GM18499 (cell line): ENCODE measurements around the gene RNF115.
"Not testable (repeated sequence)": the region's sequence is repeated elsewhere in the genome, so short reads cannot be mapped to it uniquely, and the experiment has no call there.

Source experiments
- ATAC-seq: cut with Tn5 transposase; IDR thresholded peaks from one replicate; pipeline ENCODE4 v1.9.1; 2021; ENCODE audit warnings: moderate number of reproducible peaks; ENCODE audit not compliant: insufficient read depth, unreplicated experiment

RNF115 gene

DNA sequence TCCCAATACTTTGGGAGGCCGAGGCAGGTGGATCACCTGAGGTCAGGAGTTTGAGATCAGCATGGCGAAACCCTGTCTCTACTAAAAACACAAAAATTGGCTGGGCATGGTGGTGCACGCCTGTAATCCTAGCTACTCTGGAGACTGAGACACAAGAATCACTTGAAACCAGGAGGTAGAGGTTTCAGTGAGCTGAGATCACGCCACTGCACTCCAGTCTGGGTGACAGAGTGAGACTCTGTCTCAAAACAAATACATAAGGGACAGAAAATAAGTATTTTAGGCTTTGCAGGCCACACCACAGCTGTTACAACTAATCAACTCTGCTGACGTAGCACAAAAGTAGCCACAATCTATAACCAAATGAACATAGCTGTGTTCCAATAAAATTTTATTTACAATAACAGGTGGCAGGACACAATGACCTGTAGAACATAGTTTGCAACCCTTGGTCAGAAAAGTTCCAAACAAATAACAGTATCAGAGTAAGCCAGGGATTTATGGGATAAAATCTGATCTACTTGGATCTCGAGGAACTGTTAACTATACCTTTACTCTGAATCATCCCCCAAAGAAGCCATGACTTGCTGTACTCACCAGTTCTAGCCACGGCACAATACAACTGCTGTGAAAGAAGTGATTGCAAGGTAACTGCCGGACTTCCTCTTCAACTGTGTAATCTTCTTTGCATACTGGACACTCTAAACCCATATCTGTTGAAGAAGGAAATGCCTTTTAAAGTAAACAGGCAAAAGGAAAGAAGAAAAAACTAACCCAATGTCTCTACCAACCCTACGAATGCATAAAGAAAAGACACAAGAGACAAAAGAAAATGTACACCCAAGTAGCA, 76.3 kb downstream of the RNF115 start:
- ATAC-seq: no peak

DNA sequence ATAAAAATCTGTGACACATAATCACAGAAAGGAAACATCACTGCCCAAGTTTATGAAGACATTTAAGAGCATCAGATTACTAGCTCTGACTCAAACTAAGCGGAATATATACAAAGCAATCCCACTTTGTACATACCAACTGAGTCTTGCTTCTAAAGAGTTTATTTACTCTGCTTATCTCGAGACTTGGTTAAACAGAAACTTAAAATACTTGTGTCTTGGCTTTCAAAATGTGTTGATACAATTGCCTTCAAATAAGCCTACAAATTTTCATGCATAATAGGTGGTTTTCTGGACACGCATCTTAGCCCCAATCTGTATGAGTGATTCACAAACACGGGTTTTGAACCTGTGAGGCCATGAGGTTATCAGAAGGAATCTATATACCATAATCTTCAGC, 83.6 kb downstream of the RNF115 start:
- no peak for ATAC-seq

DNA sequence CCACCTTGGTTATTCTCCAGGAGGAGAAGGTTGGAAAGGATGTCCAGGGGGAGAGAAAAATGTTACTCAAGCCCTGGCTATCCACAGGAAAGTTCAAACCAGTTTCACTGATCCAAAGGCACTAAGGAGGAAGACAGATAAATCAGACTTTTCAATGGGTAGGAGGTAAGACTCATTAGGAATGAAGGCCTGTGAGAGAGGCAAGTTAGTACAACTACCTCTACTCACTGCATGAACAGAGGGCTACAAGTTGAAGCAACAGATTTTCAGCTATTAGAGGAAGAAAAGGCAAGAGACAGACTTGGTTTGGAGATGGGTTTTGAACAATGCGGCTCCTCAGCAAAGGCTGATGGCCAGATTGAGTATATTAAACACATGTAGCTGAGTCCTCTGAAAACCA, 87.7 kb downstream of the RNF115 start:
- no peak for ATAC-seq

DNA sequence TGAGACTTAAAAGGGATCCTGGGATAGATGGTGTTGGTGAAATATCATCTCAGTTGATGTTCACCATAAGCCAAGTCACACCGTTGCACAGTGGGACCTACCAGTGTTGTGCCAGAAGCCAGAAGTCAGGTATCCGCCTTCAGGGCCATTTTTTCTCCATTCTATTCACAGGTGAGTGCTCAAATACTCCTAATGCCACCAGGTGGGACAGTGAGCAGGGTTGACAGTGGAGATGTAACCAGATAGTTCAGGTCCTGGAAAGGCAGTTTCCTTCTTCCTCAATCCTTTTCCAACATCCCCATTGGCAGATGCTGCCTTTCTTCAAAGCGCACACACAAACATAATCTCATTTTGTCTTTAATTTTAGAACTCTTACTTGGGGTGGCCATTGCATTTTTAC, 93.0 kb downstream of the RNF115 start:
- ATAC-seq: no peak

DNA sequence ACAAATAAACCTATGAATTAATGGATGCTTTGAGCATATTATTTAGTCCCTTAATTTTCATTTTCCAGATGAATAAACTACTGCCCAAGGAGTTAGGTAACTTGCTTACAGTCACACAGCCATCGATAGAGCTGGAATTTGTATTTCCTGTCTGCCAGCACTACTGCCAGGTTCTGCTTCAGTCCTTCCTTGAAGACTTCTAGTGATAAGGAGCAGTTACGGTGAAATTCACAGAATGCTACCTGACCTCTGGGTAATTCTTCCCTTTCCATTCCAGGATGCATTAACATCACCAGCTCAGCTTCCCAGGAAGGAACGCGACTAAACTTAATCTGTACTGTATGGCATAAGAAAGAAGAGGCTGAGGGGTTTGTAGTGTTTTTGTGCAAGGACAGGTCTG, 93.4 kb downstream of the RNF115 start:
- ATAC-seq: no peak

DNA sequence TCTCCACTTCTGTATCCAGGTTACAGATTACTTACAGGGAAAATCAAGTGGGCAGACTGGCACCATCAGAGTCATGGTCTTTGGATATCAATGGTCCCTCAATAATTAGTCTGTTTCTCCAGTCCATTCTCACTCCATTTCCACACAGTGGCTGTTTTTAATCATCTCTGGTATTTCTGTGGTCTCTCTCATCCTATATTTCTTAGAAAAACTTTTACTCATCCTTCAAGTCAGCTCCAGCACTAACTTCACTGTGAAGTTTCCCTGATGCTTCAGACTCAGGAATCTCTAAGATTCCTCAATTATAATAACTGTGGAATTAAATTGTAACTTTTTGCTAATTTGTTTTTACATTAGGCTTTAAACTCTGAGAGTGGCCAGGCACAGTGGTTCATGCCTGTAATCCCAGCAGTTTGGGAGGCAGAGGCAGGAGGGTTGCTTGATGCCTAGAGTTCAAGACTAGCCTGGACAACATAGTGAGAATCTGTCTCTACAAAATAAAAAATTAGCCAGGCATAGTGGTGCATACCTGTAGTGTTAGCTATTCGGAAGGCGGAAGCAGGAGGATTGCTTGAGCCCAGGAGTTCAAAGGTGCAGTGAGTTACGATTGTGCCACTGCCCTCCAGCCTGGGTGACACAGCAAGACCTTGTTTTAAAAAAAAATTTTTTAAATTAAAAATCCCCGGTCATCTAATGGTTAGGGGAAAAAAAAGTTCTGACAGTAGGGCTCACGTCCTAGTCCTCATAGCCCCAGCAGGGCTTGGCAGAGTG, 94.0 kb downstream of the RNF115 start:
- no peak for ATAC-seq

DNA sequence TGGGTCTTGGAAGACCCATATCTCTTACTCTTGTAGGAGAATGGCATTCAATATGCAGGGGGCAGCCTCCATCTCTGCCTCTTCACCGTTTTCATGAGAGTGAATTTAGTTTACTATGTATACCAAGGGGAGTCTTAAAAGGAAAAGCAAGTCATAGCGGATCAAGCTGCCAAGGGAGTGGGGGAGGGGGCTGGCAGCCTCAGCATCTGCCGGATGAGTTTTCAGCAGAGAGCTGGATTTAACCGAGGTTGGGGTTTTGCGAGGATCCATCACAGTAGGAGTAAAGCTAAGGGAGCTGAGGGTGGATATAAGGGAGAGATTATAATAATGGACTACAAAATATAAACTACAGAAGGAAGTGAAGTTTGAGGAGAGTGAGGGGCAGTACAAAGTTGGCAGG, 94.7 kb downstream of the RNF115 start:
- ATAC-seq: no peak

DNA sequence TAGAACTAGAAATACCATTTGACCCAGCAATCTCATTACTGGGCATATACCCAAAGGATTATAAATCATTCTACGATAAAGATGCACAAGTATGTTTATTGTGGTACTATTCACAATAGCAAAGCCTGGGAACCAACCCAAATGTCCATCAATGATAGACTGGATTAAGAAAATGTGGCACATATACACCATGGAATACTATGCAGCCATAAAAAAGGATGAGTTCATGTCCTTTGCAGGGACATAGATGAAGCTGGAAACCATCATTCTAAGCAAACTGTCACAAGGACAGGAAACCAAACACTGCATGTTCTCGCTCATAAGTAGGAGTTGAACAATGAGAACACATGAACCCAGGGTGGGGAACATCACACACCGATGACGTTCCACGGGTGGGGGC, 97.7 kb downstream of the RNF115 start:
- ATAC-seq: not testable (repeated sequence)

DNA sequence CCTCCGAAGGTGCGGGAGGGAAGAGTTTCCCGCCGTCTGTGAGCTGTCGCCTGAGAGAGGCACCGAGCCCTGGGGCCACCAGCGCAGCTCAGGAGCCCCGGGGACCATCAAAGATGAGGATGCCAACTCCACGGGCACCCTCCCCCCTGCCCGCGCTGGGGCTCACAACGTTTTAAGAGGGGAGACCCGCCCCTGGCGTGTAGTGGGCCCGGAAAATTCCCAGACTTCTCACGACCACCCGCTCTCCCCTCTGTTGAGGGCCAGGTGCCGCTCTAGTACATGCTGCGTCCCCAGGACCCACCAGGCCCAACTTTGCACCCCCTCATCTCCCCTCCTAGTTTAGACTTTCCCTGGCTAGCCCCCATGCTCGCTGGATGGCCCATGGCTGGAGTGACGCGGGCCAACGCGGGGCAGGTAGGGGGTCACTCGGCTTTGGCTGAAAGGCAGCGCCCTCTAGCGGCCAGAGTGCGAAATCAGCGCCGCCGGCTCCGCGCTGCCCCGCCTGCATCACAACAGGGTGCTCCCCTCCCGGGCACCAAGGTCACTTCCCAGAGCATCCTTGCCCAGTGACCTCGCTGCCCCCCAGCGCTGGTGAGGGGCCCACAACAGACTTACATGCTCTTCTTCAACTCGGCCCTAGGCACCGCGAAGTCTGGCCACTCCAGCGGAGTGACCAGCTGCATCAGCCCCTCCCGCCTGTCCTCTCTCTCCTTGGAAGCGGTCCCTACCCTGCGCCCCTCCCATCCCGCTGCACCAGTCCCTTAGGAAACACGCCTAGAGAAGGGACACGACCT, 102.8 kb downstream of the RNF115 start:
- no peak for ATAC-seq

DNA sequence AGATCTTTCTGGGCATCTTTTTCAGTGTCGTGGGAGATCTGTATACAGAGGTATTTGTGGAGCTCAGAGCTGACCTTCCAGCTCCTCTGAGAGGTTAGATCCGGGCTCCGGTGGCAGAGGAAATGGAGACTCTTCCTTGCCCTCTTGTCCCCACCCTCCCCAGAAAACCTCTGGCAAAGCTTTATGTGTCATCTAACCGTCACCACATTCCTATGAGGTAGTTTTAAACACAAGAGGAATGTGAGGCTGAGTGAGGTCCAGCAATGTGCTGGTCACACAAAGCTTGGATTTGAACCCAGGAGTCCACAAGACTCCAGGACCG, 103.4 kb downstream of the RNF115 start:
- ATAC-seq: no peak

DNA sequence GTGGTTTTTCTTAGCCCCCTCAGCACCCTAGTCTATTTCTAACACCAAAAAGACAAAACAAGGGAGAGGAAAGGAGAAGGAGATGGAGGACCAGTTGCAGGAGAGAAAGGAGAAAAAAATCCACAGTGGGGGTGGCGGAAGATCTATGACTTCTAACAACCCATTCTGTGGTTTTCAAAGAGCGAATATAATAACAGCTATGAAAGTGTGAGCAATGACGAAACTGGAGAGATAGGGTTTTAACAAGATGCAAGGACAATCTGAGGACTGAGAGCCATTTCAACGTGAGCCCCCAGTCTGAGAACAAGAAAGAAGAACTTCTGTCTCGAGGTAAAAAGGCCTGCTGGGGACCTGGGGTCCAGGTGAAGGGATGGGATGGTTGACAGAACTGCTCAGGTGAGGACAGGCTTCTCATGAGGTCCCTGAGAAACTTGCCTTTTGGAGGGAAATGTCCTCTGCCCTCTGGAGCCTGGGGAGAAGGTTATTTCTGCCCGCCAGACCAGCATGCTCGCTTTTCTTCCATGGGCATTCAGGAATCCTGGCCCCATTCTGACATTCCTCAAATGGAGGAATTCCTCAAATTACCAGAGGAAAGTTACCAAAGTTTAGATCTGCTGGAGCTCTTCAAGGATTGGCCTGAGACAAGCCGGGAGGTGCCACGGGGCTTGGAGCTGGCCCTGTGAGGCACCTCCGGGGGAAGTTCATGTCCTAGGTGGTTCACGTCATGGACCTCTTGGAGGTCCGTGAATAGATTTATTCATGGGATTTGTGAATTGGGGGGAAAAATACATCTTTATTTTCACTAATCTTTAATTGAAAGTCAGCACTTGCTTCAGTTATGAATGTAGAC, 104.4 kb downstream of the RNF115 start, which contains the start of gene CD160:
TSS of gene CD160 (plus strand) at position 270 of the 850 bp plus-strand sequence. CDS start 8,829 bp downstream, outside the sequence.
- no peak for ATAC-seq

DNA sequence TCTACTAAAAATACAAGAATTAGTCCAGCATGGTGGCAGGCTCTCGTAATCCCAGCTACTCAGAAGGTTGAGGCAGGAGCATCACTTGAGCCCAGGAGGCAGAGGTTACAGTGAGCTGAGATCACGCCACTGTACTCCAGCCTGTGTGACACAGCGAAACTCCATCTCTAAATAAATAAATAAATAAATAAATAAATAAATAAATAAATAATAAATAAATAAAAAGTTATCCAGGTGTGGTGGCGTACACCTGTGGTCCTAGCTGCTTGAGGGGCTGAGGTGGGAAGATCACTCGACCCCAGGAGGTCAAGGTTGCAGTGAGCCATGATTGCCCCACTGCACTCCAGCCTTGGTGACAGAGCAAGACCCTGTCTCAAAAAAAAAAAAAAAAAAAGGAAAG, 105.4 kb downstream of the RNF115 start:
- not testable (repeated sequence) for ATAC-seq

DNA sequence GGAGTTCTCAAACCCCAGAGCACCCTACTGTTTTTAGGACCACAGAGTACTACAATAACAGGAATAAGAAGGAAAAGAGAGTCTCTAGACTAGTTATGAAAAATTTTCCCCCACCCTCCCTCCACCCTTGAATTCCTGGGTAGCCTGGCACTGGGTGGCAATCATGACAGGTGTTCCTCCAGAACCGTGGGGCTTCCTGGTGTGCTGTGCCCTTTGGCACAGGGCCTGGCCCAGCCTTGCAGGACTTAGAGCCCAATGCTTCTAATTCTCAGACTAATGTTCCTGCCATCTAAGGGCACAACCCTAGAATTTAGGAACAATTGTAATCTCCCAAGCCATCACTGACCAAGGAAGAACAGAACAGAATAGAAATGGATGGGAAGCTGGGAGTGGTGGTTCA, 106.1 kb downstream of the RNF115 start:
- ATAC-seq: no peak

DNA sequence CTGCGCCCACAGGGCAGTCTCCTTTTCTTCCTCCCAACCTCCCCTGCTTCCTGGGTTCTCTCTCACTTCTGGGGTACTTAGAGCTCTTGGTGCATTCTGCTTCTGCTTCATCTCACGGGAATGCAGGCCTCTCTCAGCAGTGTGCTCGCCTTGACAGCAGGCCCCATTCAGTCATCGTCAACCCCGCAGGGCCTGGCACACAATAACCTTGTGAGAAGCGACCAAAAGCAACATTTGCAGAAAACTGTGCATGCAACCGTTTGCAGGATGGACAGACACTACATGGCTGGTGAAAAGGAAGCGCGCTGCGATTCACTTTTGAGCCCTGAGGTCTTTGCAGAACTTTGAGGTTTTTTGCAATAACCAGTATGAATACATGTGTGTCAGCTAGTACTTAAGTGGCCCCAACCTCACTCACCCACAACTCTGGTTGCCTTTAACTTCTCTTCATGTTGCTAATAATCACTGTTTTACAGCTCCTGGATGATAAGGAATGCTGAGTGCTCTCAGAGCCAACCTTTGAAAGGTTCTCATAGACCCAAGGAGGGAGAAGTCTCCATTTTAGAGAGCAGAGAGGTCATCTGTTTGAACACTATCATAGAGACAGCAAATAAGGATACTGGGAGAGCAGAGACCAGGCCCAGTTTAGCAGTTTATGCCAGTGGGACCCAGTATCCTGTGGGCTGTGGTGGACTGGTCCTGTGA, 107.1 kb downstream of the RNF115 start:
- no peak for ATAC-seq

DNA sequence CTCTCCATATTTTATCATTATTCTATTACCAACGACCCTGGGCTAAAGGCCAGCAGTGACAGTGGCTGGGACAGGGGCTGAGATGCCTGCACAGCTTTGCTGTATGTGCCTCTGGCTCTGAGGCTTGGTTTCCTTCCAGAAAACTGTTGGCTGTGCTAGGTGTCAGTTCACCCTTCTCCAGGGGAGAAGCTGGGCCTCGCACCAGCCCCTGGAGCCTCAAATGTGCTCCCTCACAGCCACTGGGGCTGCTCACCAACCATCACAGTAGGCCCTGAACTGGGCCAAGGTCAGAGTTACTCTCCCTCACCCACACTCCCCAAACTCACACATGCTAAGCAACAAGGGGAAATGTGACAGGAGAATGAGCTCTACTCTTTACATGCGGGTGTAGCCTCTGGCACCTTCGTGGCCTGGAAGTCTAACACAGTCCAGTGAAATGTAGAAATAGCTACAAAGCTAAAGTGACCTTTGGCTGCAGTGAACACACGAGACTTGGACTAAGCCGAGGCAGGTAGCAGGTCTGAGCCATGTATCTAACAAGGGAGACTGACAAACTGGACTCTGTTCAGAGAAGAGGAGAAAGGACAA, 109.3 kb downstream of the RNF115 start:
- ATAC-seq: no peak

DNA sequence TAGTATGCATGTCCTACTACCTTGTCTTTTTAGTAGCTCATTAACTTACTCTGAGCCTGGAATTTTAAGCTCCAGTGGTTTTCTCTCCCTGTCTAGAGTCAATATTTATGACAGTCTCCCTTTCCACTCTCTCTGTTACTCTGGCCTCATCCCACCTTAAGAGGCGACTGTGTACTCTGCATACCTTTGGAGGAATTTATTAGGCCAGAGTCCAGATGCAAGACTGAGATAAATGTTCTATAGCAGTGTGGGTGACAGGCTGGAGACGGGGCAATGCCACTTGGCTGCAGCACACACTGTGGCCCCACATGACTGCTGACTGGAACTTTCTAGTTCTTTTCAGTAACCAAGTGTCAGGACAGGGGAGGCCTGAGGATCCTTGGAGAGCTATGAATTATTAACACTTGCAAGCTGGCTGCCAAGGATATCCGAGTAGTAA, 112.7 kb downstream of the RNF115 start:
- no peak for ATAC-seq

DNA sequence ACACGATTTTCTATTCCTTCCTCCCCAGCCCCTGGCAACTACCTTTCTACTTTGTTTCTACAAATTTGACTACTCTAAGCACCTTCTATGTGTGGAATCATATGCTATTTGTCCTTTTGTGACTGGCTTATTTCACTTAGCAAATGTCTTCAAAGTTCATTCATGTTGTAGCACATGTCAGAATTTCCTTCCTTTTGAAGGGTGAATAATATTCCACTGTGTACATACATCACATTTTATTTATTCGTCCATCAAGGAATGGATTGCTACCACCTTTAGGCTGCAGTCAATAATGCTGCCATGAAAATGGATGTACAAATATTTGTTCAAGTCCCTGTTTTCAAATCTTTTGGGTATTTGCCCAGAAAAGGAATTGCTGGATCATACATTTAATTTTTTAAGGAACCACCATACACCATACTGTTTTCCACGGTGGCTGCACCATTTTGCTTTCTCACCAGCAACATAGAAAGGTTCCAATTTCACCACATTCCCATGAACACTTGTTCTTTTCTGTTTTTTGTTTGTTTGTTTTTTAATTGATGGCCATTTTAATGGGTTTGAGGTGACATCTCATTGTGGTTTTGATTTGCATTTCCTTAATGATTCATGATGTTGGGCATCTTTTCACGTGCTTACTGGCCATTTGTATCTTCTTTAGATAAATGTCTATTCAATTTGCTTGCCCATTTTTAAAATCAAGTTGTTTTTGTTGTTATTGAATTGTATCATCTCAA, 113.4 kb downstream of the RNF115 start:
- no peak for ATAC-seq

DNA sequence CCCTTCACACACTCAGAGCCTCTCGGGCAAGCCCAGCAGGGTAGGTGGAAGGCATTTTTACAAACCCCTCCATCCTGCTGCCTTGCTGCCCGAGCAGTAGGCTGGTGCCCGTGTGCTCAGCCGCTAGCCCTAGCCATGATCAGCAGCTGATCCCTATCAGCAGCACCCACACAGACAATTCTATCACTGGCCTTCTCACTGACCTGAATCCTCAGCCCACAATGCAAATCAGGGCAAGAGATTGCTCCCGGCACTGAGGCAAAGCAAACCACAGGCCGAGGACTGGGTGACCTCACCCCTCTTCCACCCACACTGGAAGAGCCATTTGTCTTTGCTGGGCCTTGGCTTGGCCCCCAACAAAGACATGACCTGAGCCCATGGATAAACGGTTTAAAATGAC, 115.8 kb downstream of the RNF115 start:
- no peak for ATAC-seq
